Measurements from ENCODE around the gene MEGF6.

Gene MEGF6

DNA sequence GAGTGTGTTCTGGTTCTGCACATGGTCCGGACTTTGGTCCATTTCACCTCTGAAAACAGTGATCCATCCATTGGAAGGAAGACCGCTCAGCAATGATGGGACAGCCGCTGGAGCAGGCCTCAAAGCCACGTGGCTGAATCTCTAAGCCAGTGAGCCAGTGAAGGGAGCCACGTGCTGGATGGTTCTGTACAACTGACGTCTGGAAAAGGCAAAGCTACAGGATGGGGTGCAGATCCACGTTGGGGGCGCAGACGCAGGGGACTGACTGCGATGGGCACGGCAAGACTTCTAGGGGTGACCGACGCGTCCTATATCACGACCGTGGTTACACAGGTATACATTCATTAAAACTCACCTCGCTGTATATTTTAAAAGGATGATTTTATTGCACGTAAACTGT is 167.0 kb downstream of the MEGF6 start:
- DNase-seq (ENCODE audit: extremely low read depth, low read depth) = no peak
- no peak overlapping the region for H3K4me3 ChIP-seq (replicated peaks; ENCODE audit: low read depth, low read length)
- no peak for TF ChIP-seq CTCF (IDR thresholded peaks at IDR 0.05; ENCODE audit: low read depth, low read length, missing control alignments)

DNA sequence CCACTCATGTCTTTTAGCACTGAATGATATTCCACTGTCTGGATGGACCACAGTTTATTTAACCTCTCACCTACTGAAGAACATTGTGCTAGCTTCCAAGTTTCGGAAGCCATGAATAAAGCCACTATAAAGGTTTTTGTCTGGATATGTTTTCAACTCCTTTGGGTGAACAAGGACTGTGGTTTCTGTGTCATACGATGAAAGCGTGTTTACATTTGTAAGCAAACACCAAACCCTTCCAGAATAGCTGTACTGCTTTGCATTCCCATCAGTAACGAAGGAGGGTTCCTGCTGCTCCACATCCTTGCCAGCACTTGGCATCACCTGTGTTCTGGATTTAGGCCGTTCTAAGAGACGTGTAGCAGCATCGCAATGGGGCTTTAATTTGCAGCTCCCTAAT is 167.5 kb downstream of the MEGF6 start:
- DNase-seq (ENCODE audit: extremely low read depth, low read depth) = no peak
- H3K4me3 ChIP-seq (replicated peaks; ENCODE audit: low read depth, low read length) = no peak overlapping the region
- no peak for TF ChIP-seq CTCF (IDR thresholded peaks at IDR 0.05; ENCODE audit: low read depth, low read length, missing control alignments)

DNA sequence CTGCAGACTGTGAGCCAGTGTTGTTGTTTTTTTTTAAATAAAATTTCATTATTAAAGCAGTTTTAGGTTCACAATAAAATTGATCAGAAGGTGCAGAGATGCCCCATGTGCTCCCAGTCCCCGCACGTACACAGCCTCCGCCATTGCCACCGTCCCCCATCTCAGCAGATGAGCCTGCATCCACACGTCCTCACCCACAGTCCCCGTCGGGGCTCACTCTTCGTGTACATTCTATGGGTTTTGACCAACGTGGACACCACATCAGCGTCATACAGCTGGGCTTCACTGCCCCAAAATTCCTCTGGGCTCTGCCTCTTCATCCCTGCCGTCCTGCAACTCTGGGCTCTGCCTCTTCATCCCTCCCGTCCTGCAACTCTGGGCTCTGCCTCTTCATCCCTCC is 168.4 kb downstream of the MEGF6 start:
- TF ChIP-seq CTCF (IDR thresholded peaks at IDR 0.05; ENCODE audit: low read depth, low read length, missing control alignments) = no peak
- DNase-seq (ENCODE audit: extremely low read depth, low read depth) = no peak

DNA sequence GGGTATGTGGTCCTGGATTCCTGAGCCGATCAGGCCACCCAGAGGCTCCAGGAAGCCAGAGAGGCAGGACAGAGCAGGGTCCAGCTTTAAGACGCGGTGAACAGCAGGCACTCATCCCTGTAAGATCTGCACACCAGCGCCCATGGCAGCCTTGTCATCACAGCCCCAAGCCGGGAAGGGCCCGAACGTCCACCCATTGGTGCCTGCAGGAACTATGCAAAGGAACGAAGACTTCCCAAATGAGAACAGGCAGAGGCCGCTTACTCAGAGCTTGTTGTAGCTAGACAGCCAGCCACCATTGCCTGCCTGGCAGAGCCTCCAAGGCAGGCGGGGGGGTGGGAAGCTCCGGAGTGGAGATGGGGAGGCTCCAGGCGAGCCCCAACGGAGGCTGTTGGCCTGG is 169.0 kb downstream of the MEGF6 start:
- no peak for TF ChIP-seq CTCF (IDR thresholded peaks at IDR 0.05; ENCODE audit: low read depth, low read length, missing control alignments)
- H3K4me3 ChIP-seq (replicated peaks; ENCODE audit: low read depth, low read length) = no peak overlapping the region
- DNase-seq (ENCODE audit: extremely low read depth, low read depth) = no peak

More for the DNA sequence above, 168.4 kb downstream of the MEGF6 start:
- H3K4me3 ChIP-seq (replicated peaks; ENCODE audit: low read depth, low read length) = no peak overlapping the region

- TF ChIP-seq CTCF (IDR thresholded peaks at IDR 0.05; ENCODE audit: low read depth, low read length, missing control alignments) = no peak
- no peak for DNase-seq (ENCODE audit: extremely low read depth, low read depth)
- H3K4me3 ChIP-seq (replicated peaks; ENCODE audit: low read depth, low read length) = no peak overlapping the region
Observed at GRCh38 chr1:3441880-3442279, 169.4 kb downstream of the MEGF6 start.

- no peak for DNase-seq (ENCODE audit: extremely low read depth, low read depth)
- H3K4me3 ChIP-seq (replicated peaks; ENCODE audit: low read depth, low read length) = no peak overlapping the region
- no peak for TF ChIP-seq CTCF (IDR thresholded peaks at IDR 0.05; ENCODE audit: low read depth, low read length, missing control alignments)
Observed at GRCh38 chr1:3441410-3441847, 169.9 kb downstream of the MEGF6 start.

GRCh38 chr1:3440711-3441409 is 170.4 kb downstream of the MEGF6 start:
- TF ChIP-seq CTCF (IDR thresholded peaks at IDR 0.05; ENCODE audit: low read depth, low read length, missing control alignments) = no peak
- no peak for DNase-seq (ENCODE audit: extremely low read depth, low read depth)
- H3K4me3 ChIP-seq (replicated peaks; ENCODE audit: low read depth, low read length) = no peak overlapping the region

Data from HFF-Myc (cell line).